ENCODE data around the gene RAD51. TPM values are rescaled to one million over a fixed set of nuclear protein-coding genes. Genes with fewer than 3 reads are reported as not detected.

RAD51 gene
- total RNA-seq, 1 experiment from 2014 or later: 20.9 TPM

- BruUV-seq (replicated peaks): no TSS peak
- ChIA-PET CTCF (interaction anchor here (1.0 to 1.1 kb wide), 2 partner anchors 116 to 155 kb away, joined by 3 to 5 read pairs; no protein-coding TSS in a partner anchor), POLR2A (interaction anchor here (2.1 kb wide), 1 partner anchor 12 kb away, joined by 5 read pairs; no protein-coding TSS in a partner anchor), RAD21 (ENCODE audit: low non-redundant PET in 1 of 2, low total read pairs in 2 of 2, uncharacterized antibody in 2 of 2, unreplicated experiment in 2 of 2) (interaction anchor here in 1 of 2 experiments (1.3 kb wide), 1 partner anchor 29 kb away, joined by 3 read pairs; no protein-coding TSS in a partner anchor)
- Histone ChIP-seq H2AFZ (ENCODE audit: low read depth, low read length, poor library complexity, severe bottlenecking) (no peak overlapping the region), H3K4me3 (replicated peaks in 1 of 2; ENCODE audit: low read depth in 1 of 2, low read length in 2 of 2) (no peak overlapping the region), H3K27ac (ENCODE audit: low read depth, low read length) (no peak overlapping the region; the same call in 1 of the 2 replicates), H3K4me1 (ENCODE audit: control insufficient read depth in 1 of 2, insufficient read depth in 2 of 2, low read length in 2 of 2) (peaks cover 6 to 12% of the 10 kb centered on the region in 2 experiments), H3K9me3 (ENCODE audit: control insufficient read depth in 1 of 2, insufficient read depth in 1 of 2, low read depth in 1 of 2, low read length in 2 of 2) (no peaks in the 10 kb centered on the region), H3K4me2 (ENCODE audit: low read length) (no peak overlapping the region), H3K9me2 (ENCODE audit: insufficient read depth) (no peaks in the 10 kb centered on the region), H3K9ac (ENCODE audit: low read length) (no peak overlapping the region), H3K36me3 (ENCODE audit: control insufficient read depth in 1 of 2, insufficient read depth in 2 of 2, low read length in 2 of 2) (peaks cover 10 to 22% of the 10 kb centered on the region in 2 experiments; a peak in 3 of 4 replicates), H4K20me1 (ENCODE audit: insufficient read depth) (no peaks in the 10 kb centered on the region), H3K27me3 (ENCODE audit: insufficient read depth, low read length) (no peaks in the 10 kb centered on the region), H3K79me2 (ENCODE audit: insufficient read depth, low read length) (no peaks in the 10 kb centered on the region)
- DNase-seq (ENCODE audit: low read depth, low spot score) (no peak), ATAC-seq (no peak)
- intact Hi-C loops (cut with micrococcal nuclease): no loop called here
- TF ChIP-seq MAX (IDR thresholded peaks at IDR 0.05): no peak
- TF ChIP-seq ELF1 (IDR thresholded peaks at IDR 0.05; ENCODE audit: borderline replicate concordance, low read depth): no peak
- TF ChIP-seq ZNF274 (IDR thresholded peaks at IDR 0.05; ENCODE audit: low read depth, low read length): no peak
- no peak for TF ChIP-seq YY1 (IDR thresholded peaks at IDR 0.05; ENCODE audit: extremely low read depth, insufficient replicate concordance, low read depth, low read length)
- no peak for TF ChIP-seq SRF (IDR thresholded peaks at IDR 0.05; ENCODE audit: low read depth)
- TF ChIP-seq SIN3A (IDR thresholded peaks at IDR 0.05; ENCODE audit: low read depth): no peak
- TF ChIP-seq CBX3 (IDR thresholded peaks at IDR 0.05; ENCODE audit: low read depth): no peak
These were observed 81.0 kb downstream of the RAD51 start for GRCh38 chr15:40775740-40776536.

Data from HCT116 (cell line).